SH-SY5Y (cell line): ENCODE data around the gene ENOX2.

Source experiments
- GATA2 ChIP-seq: IDR thresholded peaks from 2 replicates; pipeline ENCODE4 v1.6.1; 2011; ENCODE audit warnings: mild to moderate bottlenecking, low read depth, low read length
- GATA3 ChIP-seq: IDR thresholded peaks from 2 replicates; pipeline ENCODE4 v1.6.1; 2011; ENCODE audit warnings: low read depth, mild to moderate bottlenecking, low read length, moderate library complexity

Gene ENOX2

GRCh38 chrX:130623518-130623917 lies 279.5 kb downstream of the ENOX2 start:
- TF ChIP-seq GATA2 (no peak), GATA3 (no peak)

GRCh38 chrX:130615941-130616340 lies 287.1 kb downstream of the ENOX2 start:
- TF ChIP-seq GATA3 = no peak
- TF ChIP-seq GATA2 = no peak

- TF ChIP-seq GATA3 = no peak
- TF ChIP-seq GATA2 = no peak
Measured at GRCh38 chrX:130607431-130607830, 295.6 kb downstream of the ENOX2 start.

GRCh38 chrX:130606425-130606824 lies 296.6 kb downstream of the ENOX2 start:
- TF ChIP-seq GATA3 (no peak), GATA2 (no peak)

GRCh38 chrX:130604882-130605281 lies 298.1 kb downstream of the ENOX2 start:
- TF ChIP-seq GATA3 (no peak), GATA2 (no peak)

- no peak for TF ChIP-seq GATA2
- TF ChIP-seq GATA3 = no peak
Measured at GRCh38 chrX:130594453-130594916, 308.5 kb downstream of the ENOX2 start.

- no peak for TF ChIP-seq GATA3
Measured at GRCh38 chrX:130593911-130594310, 309.1 kb downstream of the ENOX2 start.

- no peak for TF ChIP-seq GATA2
Measured at GRCh38 chrX:130592204-130592603, 310.8 kb downstream of the ENOX2 start.

GRCh38 chrX:130578906-130579305 lies 324.1 kb downstream of the ENOX2 start:
- TF ChIP-seq GATA2 (no peak), GATA3 (no peak)

- no peak for TF ChIP-seq GATA2
- TF ChIP-seq GATA3 = no peak
Measured at GRCh38 chrX:130577431-130577830, 325.6 kb downstream of the ENOX2 start.

- TF ChIP-seq GATA2 = no peak
- no peak for TF ChIP-seq GATA3
Measured at GRCh38 chrX:130575831-130576389, 327.1 kb downstream of the ENOX2 start.
